Heart left ventricle (tissue), 13 donors: ENCODE measurements around the gene RUNX1.

Experiments
- CTCF ChIP-seq, 12 donors: fragments of 200-600 bp; sonication (generic) in 4 of 12; IDR thresholded peaks; one replicate each; pipeline versions ENCODE4 v1.5.0 to v1.8.0; 2018 to 2022; ENCODE audit warnings: antibody characterized with exemption in 12 of 12, mild to moderate bottlenecking in 5 of 12
- POLR2A ChIP-seq, 2 donors: fragments of 450-650 bp; IDR thresholded peaks; one replicate each; pipeline ENCODE4 v1.6.1; 2017; ENCODE audit warnings: antibody characterized with exemption in 2 of 2, mild to moderate bottlenecking in 2 of 2, moderate library complexity in 2 of 2
- donor health status: ischemic (EF 13 %, LVEDD 7.1; RV severe dilation, severe dysfunction).
- donor health status: DM: no; HTN: yes; CAD: no.
- donor health status: DM: no; HTN: no; CAD: no.
- donor health status: ischemic (EF 25% LVEDD 6.9; RV normal size, moderate dysfunction).
- donor health status: ischemic (EF 25% LVEDD 5.7; RV mildly dilated, moderate dysfunction).
- donor health status: ischemic (EF 35%, LVEDD 5.7; RV mildly dilated, moderate dysfunction).
- donor health status: nonischemic (EF 11% LVEDD 7.7; RV severe dilation, severe dysfunction).
- donor health status: DM: yes; HTN: yes; CAD: no.
- donor health status: PGD.
- donor health status: ischemic (EF 29% LVEDD 5.4; RV normal size, mild dysfunction).
- donor health status: nonischemic (EF 23%, LVEDD 6.1; RV moderate dilation, normal function).

DNA sequence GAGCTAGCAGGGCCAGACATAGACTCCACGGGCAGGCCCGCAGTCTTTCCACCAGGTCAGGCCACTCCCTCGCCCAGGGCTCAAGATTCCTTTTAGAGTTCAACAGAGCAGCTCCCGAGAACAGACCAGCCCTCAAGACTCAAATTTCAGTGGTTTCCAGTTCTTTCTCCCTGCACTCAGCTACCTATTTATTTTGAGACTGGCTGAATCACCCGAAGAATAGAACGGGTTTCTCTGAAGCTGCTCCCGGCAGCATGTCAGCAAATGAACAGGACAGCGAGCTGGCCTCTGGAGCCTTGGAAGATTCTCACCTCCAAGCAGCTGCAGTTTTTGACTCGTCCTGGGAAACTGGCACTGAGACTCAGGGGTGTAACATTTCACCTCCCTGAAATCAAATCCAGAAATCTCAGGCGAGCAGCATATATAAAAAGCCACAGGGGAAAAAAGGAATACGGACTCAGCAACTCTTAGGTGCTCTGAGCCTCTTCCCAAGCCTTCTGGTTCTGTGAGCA, 202.4 kb downstream of the RUNX1 start:
- TF ChIP-seq POLR2A (IDR thresholded peaks at IDR 0.05) (no peak), CTCF (IDR thresholded peaks at IDR 0.05) (no peak)
